Measurements from ENCODE around the gene BASP1.

GRCh38 chr5:17275289-17276158 lies 58.1 kb downstream of the BASP1 start:
- TF ChIP-seq BHLHE40 (IDR thresholded peaks at IDR 0.05; ENCODE audit: borderline replicate concordance in 1 of 2, low read depth in 2 of 2, low read length in 1 of 2): no peak
- TF ChIP-seq RB1 (IDR thresholded peaks at IDR 0.05; ENCODE audit: borderline replicate concordance): no peak
- no peak for TF ChIP-seq HDAC2 (IDR thresholded peaks at IDR 0.05)
- TF ChIP-seq MEF2A (IDR thresholded peaks at IDR 0.05; ENCODE audit: insufficient read depth, low read depth, low read length): no peak
- TF ChIP-seq CHD1 (IDR thresholded peaks at IDR 0.05; ENCODE audit: low read depth, low read length): no peak
- no peak for TF ChIP-seq CTCF (IDR thresholded peaks at IDR 0.05 in 2 of 3, conservative IDR thresholded peaks at IDR 0.05 in 1 of 3; ENCODE audit: control insufficient read depth in 2 of 3, extremely low read depth in 1 of 3, insufficient read depth in 1 of 3, low read depth in 3 of 3, low read length in 3 of 3)
- no peak for TF ChIP-seq CHD2 (IDR thresholded peaks at IDR 0.05; ENCODE audit: borderline replicate concordance, low read depth, low read length)
